GM12878 (cell line): Measurements from ENCODE around the gene STXBP2.
A peak's percentile ranks its signal among the peaks of the same experiment; 100 is the strongest.

ENCODE experiments used
- ASH2L ChIP-seq: fragments of 300-600, 200-600 bp; sonication (generic); IDR thresholded peaks from 2 replicates; pipeline ENCODE4 v1.6.1; 2017; ENCODE audit warnings: low read depth, mild to moderate bottlenecking, borderline replicate concordance
- BCL3 ChIP-seq: IDR thresholded peaks from 2 replicates; pipeline ENCODE4 v1.6.1; 2011; ENCODE audit warnings: borderline replicate concordance, low read depth, mild to moderate bottlenecking, moderate library complexity, low read length; ENCODE audit not compliant: insufficient read depth, poor library complexity, severe bottlenecking
- CBX5 ChIP-seq: sonication (generic); IDR thresholded peaks from 2 replicates; pipeline ENCODE4 v1.6.1; 2016; ENCODE audit warnings: low read depth, moderate library complexity, mild to moderate bottlenecking, inconsistent platforms
- EED ChIP-seq: sonication (generic); IDR thresholded peaks from 2 replicates; pipeline ENCODE4 v1.6.1; 2016; ENCODE audit warnings: antibody characterized with exemption, low read depth
- FOXM1 ChIP-seq: IDR thresholded peaks from 2 replicates; pipeline ENCODE4 v1.6.1; 2012; ENCODE audit warnings: low read depth, mild to moderate bottlenecking, inconsistent platforms, low read length, moderate library complexity
- JUND ChIP-seq: IDR thresholded peaks from 2 replicates; pipeline ENCODE4 v1.6.1; 2012; ENCODE audit warnings: low read depth, mild to moderate bottlenecking, low read length, improper control_type of control experiment, moderate library complexity
- MXI1 ChIP-seq: fragments of 150-350 bp; IDR thresholded peaks from 2 replicates; pipeline ENCODE4 v1.6.1; 2011; ENCODE audit warnings: low read depth, mild to moderate bottlenecking, inconsistent platforms, low read length, improper control_type of control experiment
- MYC ChIP-seq: IDR thresholded peaks from 2 replicates; pipeline ENCODE4 v1.6.1; 2011; ENCODE audit warnings: mild to moderate bottlenecking, low read length, moderate library complexity, inconsistent platforms; ENCODE audit not compliant: insufficient read depth, insufficient replicate concordance, insufficient read length, severe bottlenecking
- SIX5 ChIP-seq: IDR thresholded peaks from 2 replicates; pipeline ENCODE4 v1.6.1; 2011; ENCODE audit warnings: mild to moderate bottlenecking, low read depth, low read length, moderate library complexity; ENCODE audit not compliant: severe bottlenecking
- TCF7 ChIP-seq: IDR thresholded peaks from 2 replicates; pipeline ENCODE4 v1.6.1; 2014; ENCODE audit warnings: antibody characterized with exemption, borderline replicate concordance
- TF ChIP-seq, protein P1 (sequence below), 3 experiments: IDR thresholded peaks in 2 of 3; conservative IDR thresholded peaks in 1 of 3; 2 replicates each; pipeline ENCODE4 v1.5.1; 2011; ENCODE audit warnings: low read depth in 3 of 3, low read length in 3 of 3, mild to moderate bottlenecking in 3 of 3, control low read depth in 2 of 3, moderate library complexity in 2 of 3, inconsistent platforms in 1 of 3, mixed read lengths in 1 of 3; ENCODE audit not compliant: control insufficient read depth in 2 of 3, insufficient read depth in 1 of 3; ENCODE audit errors: extremely low read depth in 1 of 3

DNA sequence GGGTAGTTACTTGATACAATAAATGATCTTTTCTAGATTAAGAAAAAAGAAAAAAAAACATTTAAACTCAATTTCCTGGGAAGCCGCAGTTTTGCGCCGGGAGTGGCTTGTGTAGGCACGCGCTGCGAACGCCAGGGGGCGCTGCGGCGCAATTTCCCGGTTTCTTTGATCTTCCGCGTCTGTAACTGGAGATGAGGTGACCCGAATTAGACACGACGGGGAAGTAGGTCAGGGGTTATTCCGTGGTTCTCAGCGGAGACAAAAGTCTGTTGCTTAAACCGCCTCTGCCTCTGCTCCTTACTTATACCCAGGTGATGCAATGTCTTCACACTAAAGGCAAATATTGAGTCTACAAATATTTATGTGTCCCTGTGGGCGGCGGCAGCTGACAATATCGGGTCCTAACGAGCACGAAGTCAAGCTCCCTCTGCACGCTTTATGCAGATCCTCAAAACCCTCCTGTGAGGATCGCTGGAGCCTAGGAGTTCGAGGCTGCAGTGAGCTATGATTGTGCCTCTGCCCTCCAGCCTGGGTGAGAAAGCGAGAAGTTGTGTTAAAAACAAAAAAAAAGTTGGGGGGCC is 15.2 kb downstream of the STXBP2 start:
- TF ChIP-seq CBX5 (0 out of 2 replicates have a peak, but pooled peaks have one; percentile 83), FOXM1 (peak; percentile 67), BCL3 (no peak), ASH2L (no peak), MYC (no peak), EED (0 out of 2 replicates have a peak, but pooled peaks have one; percentile 31), TCF7 (peak; percentile 99), MXI1 (0 out of 2 replicates have a peak, but pooled peaks have one; percentile 10), JUND (no peak), SIX5 (no peak)
- TF ChIP-seq, protein P1, sequence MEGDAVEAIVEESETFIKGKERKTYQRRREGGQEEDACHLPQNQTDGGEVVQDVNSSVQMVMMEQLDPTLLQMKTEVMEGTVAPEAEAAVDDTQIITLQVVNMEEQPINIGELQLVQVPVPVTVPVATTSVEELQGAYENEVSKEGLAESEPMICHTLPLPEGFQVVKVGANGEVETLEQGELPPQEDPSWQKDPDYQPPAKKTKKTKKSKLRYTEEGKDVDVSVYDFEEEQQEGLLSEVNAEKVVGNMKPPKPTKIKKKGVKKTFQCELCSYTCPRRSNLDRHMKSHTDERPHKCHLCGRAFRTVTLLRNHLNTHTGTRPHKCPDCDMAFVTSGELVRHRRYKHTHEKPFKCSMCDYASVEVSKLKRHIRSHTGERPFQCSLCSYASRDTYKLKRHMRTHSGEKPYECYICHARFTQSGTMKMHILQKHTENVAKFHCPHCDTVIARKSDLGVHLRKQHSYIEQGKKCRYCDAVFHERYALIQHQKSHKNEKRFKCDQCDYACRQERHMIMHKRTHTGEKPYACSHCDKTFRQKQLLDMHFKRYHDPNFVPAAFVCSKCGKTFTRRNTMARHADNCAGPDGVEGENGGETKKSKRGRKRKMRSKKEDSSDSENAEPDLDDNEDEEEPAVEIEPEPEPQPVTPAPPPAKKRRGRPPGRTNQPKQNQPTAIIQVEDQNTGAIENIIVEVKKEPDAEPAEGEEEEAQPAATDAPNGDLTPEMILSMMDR (IDR thresholded peaks at IDR 0.05 in 2 of 3, conservative IDR thresholded peaks at IDR 0.05 in 1 of 3; ENCODE audit: control insufficient read depth in 2 of 3, extremely low read depth in 1 of 3, insufficient read depth in 1 of 3, low read depth in 3 of 3, low read length in 3 of 3) = peak; percentile 91 to 97 (median 95)
